MG63 (cell line): ENCODE results near the gene GNAQ. TPM values are rescaled to one million over a fixed set of nuclear protein-coding genes. Genes with fewer than 3 reads are reported as not detected.

ENCODE experiments used
- DNase-seq: peaks from one replicate; pipeline ENCODE4 v3.0.0-alpha.2; 2020
- H3K27me3 ChIP-seq: fragments of 250-450 bp; sonication (Bioruptor Pico); 2 replicates; pipeline ENCODE4 v1.5.1; 2020; ENCODE audit warnings: mild to moderate bottlenecking, moderate library complexity
- H3K36me3 ChIP-seq: fragments of 250-450 bp; sonication (Bioruptor Pico); 2 replicates; pipeline ENCODE4 v1.5.1; 2020; ENCODE audit warnings: mild to moderate bottlenecking, moderate library complexity
- H3K4me3 ChIP-seq: fragments of 250-450 bp; sonication (Bioruptor Pico); 2 replicates; pipeline ENCODE4 v1.5.1; 2020; ENCODE audit warnings: mild to moderate bottlenecking, moderate library complexity
- H3K9me3 ChIP-seq: fragments of 250-450 bp; sonication (Bioruptor Pico); 2 replicates; pipeline ENCODE4 v1.5.1; 2020; ENCODE audit warnings: mild to moderate bottlenecking, moderate library complexity
- total RNA-seq: library from RNA; depleted of rRNA; stranded (reverse); fragments of >200 nt; shearing (Covaris generic); gene quantifications from 2 replicates; pipeline ENCODE4 v1.2.3, GENCODE V29; 2014; ENCODE audit warnings: low replicate concordance

Gene GNAQ
- total RNA-seq, 1 experiment from 2014 or later, result 20.2 TPM

- no peak overlapping the region for H3K4me3 ChIP-seq
- no peaks in the 10 kb centered on the region for H3K36me3 ChIP-seq
- no peaks in the 10 kb centered on the region for H3K27me3 ChIP-seq
- no peaks in the 10 kb centered on the region for H3K9me3 ChIP-seq
- DNase-seq, result no peak
These were observed 16.4 kb downstream of the GNAQ start for GRCh38 chr9:78015241-78015640.

- no peak for DNase-seq
- H3K27me3 ChIP-seq, result no peaks in the 10 kb centered on the region
- H3K4me3 ChIP-seq, result no peak overlapping the region
- H3K36me3 ChIP-seq, result no peaks in the 10 kb centered on the region
- no peaks in the 10 kb centered on the region for H3K9me3 ChIP-seq
These were observed 16.8 kb downstream of the GNAQ start for GRCh38 chr9:78014776-78015175.

GRCh38 chr9:78013934-78014333, 17.7 kb downstream of the GNAQ start:
- Histone ChIP-seq H3K4me3 (no peak overlapping the region), H3K27me3 (no peaks in the 10 kb centered on the region), H3K36me3 (no peaks in the 10 kb centered on the region), H3K9me3 (no peaks in the 10 kb centered on the region)
- no peak for DNase-seq

- no peak for DNase-seq
- no peaks in the 10 kb centered on the region for H3K27me3 ChIP-seq
- no peaks in the 10 kb centered on the region for H3K9me3 ChIP-seq
- no peaks in the 10 kb centered on the region for H3K36me3 ChIP-seq
- H3K4me3 ChIP-seq, result no peak overlapping the region
These were observed 20.6 kb downstream of the GNAQ start for GRCh38 chr9:78011049-78011448.

GRCh38 chr9:78010445-78010844, 21.2 kb downstream of the GNAQ start:
- H3K9me3 ChIP-seq, result no peaks in the 10 kb centered on the region

GRCh38 chr9:78009186-78009585, 22.4 kb downstream of the GNAQ start:
- Histone ChIP-seq H3K9me3 (no peaks in the 10 kb centered on the region), H3K27me3 (no peaks in the 10 kb centered on the region), H3K36me3 (no peaks in the 10 kb centered on the region), H3K4me3 (no peak overlapping the region)
- no peak for DNase-seq

More at GRCh38 chr9:78010445-78010844, 21.2 kb downstream of the GNAQ start:
- Histone ChIP-seq H3K36me3 (no peaks in the 10 kb centered on the region), H3K4me3 (no peak overlapping the region), H3K27me3 (no peaks in the 10 kb centered on the region)
- DNase-seq, result no peak

GRCh38 chr9:78006734-78007133, 24.9 kb downstream of the GNAQ start:
- no peaks in the 10 kb centered on the region for H3K9me3 ChIP-seq
- no peaks in the 10 kb centered on the region for H3K27me3 ChIP-seq
- H3K36me3 ChIP-seq, result no peaks in the 10 kb centered on the region
- H3K4me3 ChIP-seq, result no peak overlapping the region
- no peak for DNase-seq

GRCh38 chr9:78005231-78006002, 26.2 kb downstream of the GNAQ start:
- no peak overlapping the region for H3K4me3 ChIP-seq
- H3K27me3 ChIP-seq, result no peaks in the 10 kb centered on the region
- DNase-seq, result no peak
- no peaks in the 10 kb centered on the region for H3K36me3 ChIP-seq
- H3K9me3 ChIP-seq, result no peaks in the 10 kb centered on the region

GRCh38 chr9:78004478-78005229, 27.0 kb downstream of the GNAQ start:
- H3K27me3 ChIP-seq, result no peaks in the 10 kb centered on the region
- H3K4me3 ChIP-seq, result no peak overlapping the region
- no peaks in the 10 kb centered on the region for H3K9me3 ChIP-seq
- H3K36me3 ChIP-seq, result no peaks in the 10 kb centered on the region
- no peak for DNase-seq

- no peaks in the 10 kb centered on the region for H3K36me3 ChIP-seq
- H3K27me3 ChIP-seq, result no peaks in the 10 kb centered on the region
- no peaks in the 10 kb centered on the region for H3K9me3 ChIP-seq
- H3K4me3 ChIP-seq, result no peak overlapping the region
- DNase-seq, result no peak
These were observed 27.9 kb downstream of the GNAQ start for GRCh38 chr9:78003730-78004129.

- H3K4me3 ChIP-seq, result no peak overlapping the region
- no peaks in the 10 kb centered on the region for H3K36me3 ChIP-seq
- H3K27me3 ChIP-seq, result no peaks in the 10 kb centered on the region
- no peaks in the 10 kb centered on the region for H3K9me3 ChIP-seq
- no peak for DNase-seq
These were observed 29.5 kb downstream of the GNAQ start for GRCh38 chr9:78001946-78002731.

GRCh38 chr9:78000221-78000620, 31.4 kb downstream of the GNAQ start:
- H3K9me3 ChIP-seq, result no peaks in the 10 kb centered on the region
- H3K4me3 ChIP-seq, result no peak overlapping the region
- no peaks in the 10 kb centered on the region for H3K27me3 ChIP-seq
- DNase-seq, result no peak
- no peaks in the 10 kb centered on the region for H3K36me3 ChIP-seq

GRCh38 chr9:77999231-77999631, 32.4 kb downstream of the GNAQ start:
- H3K36me3 ChIP-seq, result no peaks in the 10 kb centered on the region
- no peaks in the 10 kb centered on the region for H3K9me3 ChIP-seq
- no peaks in the 10 kb centered on the region for H3K27me3 ChIP-seq
- no peak overlapping the region for H3K4me3 ChIP-seq
- no peak for DNase-seq

GRCh38 chr9:77997611-77998284, 33.9 kb downstream of the GNAQ start:
- no peaks in the 10 kb centered on the region for H3K27me3 ChIP-seq
- H3K9me3 ChIP-seq, result no peaks in the 10 kb centered on the region
- H3K4me3 ChIP-seq, result no peak overlapping the region
- DNase-seq, result no peak
- H3K36me3 ChIP-seq, result no peaks in the 10 kb centered on the region

GRCh38 chr9:77996696-77997095, 34.9 kb downstream of the GNAQ start:
- H3K36me3 ChIP-seq, result no peaks in the 10 kb centered on the region; the same call in 1 of the 2 replicates
- DNase-seq, result no peak
- no peak overlapping the region for H3K4me3 ChIP-seq
- no peaks in the 10 kb centered on the region for H3K27me3 ChIP-seq
- no peaks in the 10 kb centered on the region for H3K9me3 ChIP-seq

- H3K9me3 ChIP-seq, result no peaks in the 10 kb centered on the region
- no peak for DNase-seq
- no peaks in the 10 kb centered on the region; the same call in 1 of the 2 replicates for H3K36me3 ChIP-seq
- no peak overlapping the region for H3K4me3 ChIP-seq
- no peaks in the 10 kb centered on the region for H3K27me3 ChIP-seq
These were observed 40.4 kb downstream of the GNAQ start for GRCh38 chr9:77991191-77991590.

GRCh38 chr9:77989909-77990308, 41.7 kb downstream of the GNAQ start:
- Histone ChIP-seq H3K4me3 (no peak overlapping the region), H3K36me3 (no peaks in the 10 kb centered on the region; the same call in 1 of the 2 replicates)
- no peak for DNase-seq

More at GRCh38 chr9:77989909-77990308, 41.7 kb downstream of the GNAQ start:
- Histone ChIP-seq H3K27me3 (no peaks in the 10 kb centered on the region), H3K9me3 (no peaks in the 10 kb centered on the region)
